GM12875 (cell line): ENCODE measurements around the gene SNX24.
A peak's percentile ranks its signal among the peaks of the same experiment; 100 is the strongest.

Experiments
- H3K4me3 ChIP-seq: one replicate; pipeline ENCODE4 v1.5.1; 2011; ENCODE audit warnings: low read depth, low read length, control low read depth
- TF ChIP-seq, protein P1 (sequence below): IDR thresholded peaks from 2 replicates; pipeline ENCODE4 v1.5.1; 2011; ENCODE audit warnings: low read depth, mild to moderate bottlenecking, control low read depth, inconsistent platforms, low read length, moderate library complexity, borderline replicate concordance; ENCODE audit not compliant: insufficient read depth

The SNX24 gene

GRCh38 chr5:122882831-122883230 lies 37.4 kb downstream of the SNX24 start:
- H3K4me3 ChIP-seq: no peak overlapping the region
- TF ChIP-seq, protein P1, sequence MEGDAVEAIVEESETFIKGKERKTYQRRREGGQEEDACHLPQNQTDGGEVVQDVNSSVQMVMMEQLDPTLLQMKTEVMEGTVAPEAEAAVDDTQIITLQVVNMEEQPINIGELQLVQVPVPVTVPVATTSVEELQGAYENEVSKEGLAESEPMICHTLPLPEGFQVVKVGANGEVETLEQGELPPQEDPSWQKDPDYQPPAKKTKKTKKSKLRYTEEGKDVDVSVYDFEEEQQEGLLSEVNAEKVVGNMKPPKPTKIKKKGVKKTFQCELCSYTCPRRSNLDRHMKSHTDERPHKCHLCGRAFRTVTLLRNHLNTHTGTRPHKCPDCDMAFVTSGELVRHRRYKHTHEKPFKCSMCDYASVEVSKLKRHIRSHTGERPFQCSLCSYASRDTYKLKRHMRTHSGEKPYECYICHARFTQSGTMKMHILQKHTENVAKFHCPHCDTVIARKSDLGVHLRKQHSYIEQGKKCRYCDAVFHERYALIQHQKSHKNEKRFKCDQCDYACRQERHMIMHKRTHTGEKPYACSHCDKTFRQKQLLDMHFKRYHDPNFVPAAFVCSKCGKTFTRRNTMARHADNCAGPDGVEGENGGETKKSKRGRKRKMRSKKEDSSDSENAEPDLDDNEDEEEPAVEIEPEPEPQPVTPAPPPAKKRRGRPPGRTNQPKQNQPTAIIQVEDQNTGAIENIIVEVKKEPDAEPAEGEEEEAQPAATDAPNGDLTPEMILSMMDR: no peak

DNA sequence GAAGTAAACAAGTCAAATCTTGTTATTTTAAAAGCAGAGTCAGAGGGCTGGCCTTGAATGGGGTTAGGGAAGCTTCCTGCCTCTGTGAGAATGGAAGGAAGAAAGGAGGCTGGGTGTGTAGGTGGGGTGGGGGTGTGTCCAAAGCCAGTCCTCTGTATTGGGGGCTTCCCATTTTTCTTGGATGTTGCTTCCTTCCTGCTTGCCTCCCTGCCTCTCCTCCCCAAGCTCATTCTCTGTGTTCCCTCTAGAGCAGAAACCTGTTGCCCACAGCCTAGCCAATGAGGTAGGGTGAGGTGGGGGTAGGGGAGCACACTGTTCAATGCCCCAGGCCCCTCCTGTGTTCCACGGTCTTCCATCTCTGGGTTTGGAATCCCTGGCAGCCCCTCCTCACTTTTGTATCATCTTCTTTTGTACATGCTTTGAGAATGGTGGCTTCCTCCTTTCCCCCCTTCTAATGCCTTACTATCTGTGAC lies 39.7 kb downstream of the SNX24 start:
- TF ChIP-seq, protein P1: no peak
- H3K4me3 ChIP-seq: no peak overlapping the region

- TF ChIP-seq, protein P1: no peak
- H3K4me3 ChIP-seq: no peak overlapping the region
Measured at GRCh38 chr5:122885891-122886290, 40.5 kb downstream of the SNX24 start.

DNA sequence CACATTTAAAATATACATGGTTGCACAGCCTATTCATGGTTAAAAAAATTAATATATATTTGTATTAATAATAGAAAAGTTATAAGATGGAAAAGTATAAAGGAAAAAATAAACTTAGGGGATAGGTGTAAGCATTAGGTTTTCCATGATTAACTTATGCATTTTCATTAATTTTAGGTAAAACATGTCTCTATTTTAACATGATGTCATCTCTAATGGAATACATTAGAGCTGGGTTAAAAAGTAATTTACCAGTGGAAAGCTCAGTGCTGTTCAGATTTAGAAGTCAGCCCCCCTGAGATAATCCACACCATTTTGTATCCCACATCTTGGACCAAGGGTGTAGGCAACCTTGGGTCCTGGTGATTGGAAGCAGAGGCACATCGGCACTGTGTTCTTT lies 49.7 kb downstream of the SNX24 start:
- TF ChIP-seq, protein P1: no peak
- no peak overlapping the region for H3K4me3 ChIP-seq

DNA sequence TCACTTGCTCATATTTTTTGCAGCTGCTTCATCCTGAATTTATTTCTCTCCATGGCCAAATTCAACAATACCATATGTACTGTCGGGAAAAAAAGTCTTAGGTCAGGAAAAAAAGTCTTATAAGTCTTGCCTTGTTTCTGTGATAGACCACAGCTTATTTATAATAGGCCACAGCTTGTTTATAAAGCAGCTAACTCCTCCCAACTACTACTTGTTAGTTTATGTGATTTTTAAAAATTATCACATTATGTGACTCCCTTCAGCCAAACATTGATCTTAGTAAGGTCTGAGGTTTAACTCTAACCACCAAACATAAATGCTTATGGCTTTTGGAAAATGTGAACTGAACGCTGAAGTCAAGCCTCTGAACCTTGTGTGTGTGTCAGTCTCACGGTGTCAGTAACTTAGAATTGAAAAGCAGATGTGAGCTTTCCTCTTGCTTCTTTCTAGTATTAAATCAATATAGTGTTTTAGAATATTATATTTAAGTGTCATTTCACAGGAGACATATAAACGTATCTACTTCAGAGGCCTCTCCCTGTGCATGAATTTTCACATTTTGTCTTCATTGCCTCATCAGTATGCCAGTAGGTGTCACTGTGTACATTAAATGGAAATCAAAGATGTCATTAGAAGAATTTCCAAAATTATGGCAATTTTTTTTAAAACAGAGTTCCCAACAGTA lies 51.3 kb downstream of the SNX24 start:
- TF ChIP-seq, protein P1: peak; percentile 27; the same call in 1 of the 2 replicates
- no peak overlapping the region for H3K4me3 ChIP-seq

DNA sequence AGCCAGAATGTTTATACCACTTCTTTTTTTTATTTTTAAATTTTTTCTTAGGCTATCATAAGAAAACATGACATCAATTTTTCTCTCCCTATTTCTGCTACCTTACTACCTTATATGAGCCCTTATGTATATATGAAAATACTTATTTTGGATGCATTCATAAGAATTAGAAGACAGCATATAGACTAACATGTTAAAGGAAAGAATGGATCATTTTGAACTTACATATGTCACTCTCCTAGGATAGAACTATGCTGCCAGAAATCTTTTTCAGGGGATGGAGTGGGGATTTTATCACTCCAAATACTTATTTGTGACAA lies 51.8 kb downstream of the SNX24 start:
- TF ChIP-seq, protein P1: no peak
- no peak overlapping the region for H3K4me3 ChIP-seq

GRCh38 chr5:122901346-122901745 lies 55.9 kb downstream of the SNX24 start:
- TF ChIP-seq, protein P1: no peak
- no peak overlapping the region for H3K4me3 ChIP-seq
